K562 (cell line): ENCODE data around the gene C1orf167. TPM values are rescaled to one million over a fixed set of nuclear protein-coding genes. Genes with fewer than 3 reads are reported as not detected.

Experiments
- BACH1 ChIP-seq: fragments of 200-800 bp; sonication (Bioruptor generic); IDR thresholded peaks from 2 replicates; pipeline ENCODE4 v1.6.1; 2016; ENCODE audit warnings: missing genetic modification characterization, missing compliant biosample characterization
- EGR1 ChIP-seq: fragments of 450-650 bp; conservative IDR thresholded peaks from 2 replicates; pipeline ENCODE4 v1.6.1; 2017; ENCODE audit warnings: mild to moderate bottlenecking
- ESRRB ChIP-seq: fragments of 250-450 bp; sonication (Bioruptor Pico); IDR thresholded peaks from 2 replicates; pipeline ENCODE4 v1.5.0; 2020; ENCODE audit warnings: mild to moderate bottlenecking, moderate library complexity, borderline replicate concordance
- GATAD2A ChIP-seq: fragments of 450-650 bp; IDR thresholded peaks from 2 replicates; pipeline ENCODE4 v1.6.1; 2017
- HIVEP1 ChIP-seq: fragments of 250-450 bp; sonication (Bioruptor Pico); IDR thresholded peaks from 2 replicates; pipeline ENCODE4 v1.4.0; 2020; ENCODE audit warnings: mild to moderate bottlenecking
- HNRNPLL ChIP-seq: fragments of 200-400 bp; formaldehyde crosslinking; IDR thresholded peaks from 2 replicates; pipeline ENCODE4 v1.6.1; 2017; ENCODE audit warnings: low read length, low read depth, mild to moderate bottlenecking; ENCODE audit not compliant: poor library complexity, severe bottlenecking
- NR2C1 ChIP-seq, 2 experiments: fragments of 450-650 bp; IDR thresholded peaks; 2 replicates each; pipeline ENCODE4 v1.6.1; 2017; ENCODE audit warnings: mild to moderate bottlenecking in 2 of 2, antibody characterized with exemption in 1 of 2, inconsistent platforms in 1 of 2, missing compliant biosample characterization in 1 of 2, missing genetic modification characterization in 1 of 2
- NR4A1 ChIP-seq, 2 experiments: fragments of 250-450 bp in 1 of 2; fragments of 450-650 bp in 1 of 2; sonication (Bioruptor Pico) in 1 of 2; IDR thresholded peaks; 2 replicates each; pipeline versions ENCODE4 v1.4.0 to v1.6.1; 2016 to 2020; ENCODE audit warnings: mild to moderate bottlenecking in 2 of 2, missing compliant biosample characterization in 1 of 2, missing genetic modification characterization in 1 of 2, moderate library complexity in 1 of 2
- SRSF9 ChIP-seq: fragments of 200-400 bp; formaldehyde crosslinking; IDR thresholded peaks from 2 replicates; pipeline ENCODE4 v1.6.1; 2017; ENCODE audit warnings: low read depth, low read length, borderline replicate concordance
- ZBTB2 ChIP-seq: fragments of 450-650 bp; IDR thresholded peaks from 2 replicates; pipeline ENCODE4 v1.6.1; 2016; ENCODE audit warnings: antibody characterized with exemption
- ZNF395 ChIP-seq: fragments of 200-800 bp; sonication (Bioruptor generic); IDR thresholded peaks from 2 replicates; pipeline ENCODE4 v1.6.1; 2017; ENCODE audit warnings: missing genetic modification characterization, missing compliant biosample characterization
- ZNF75A ChIP-seq: fragments of 450-650 bp; formaldehyde crosslinking; IDR thresholded peaks from 2 replicates; pipeline ENCODE4 v1.4.0; 2020; ENCODE audit warnings: mild to moderate bottlenecking
- polyA plus RNA-seq, 8 experiments: library from polyadenylated mRNA; depleted of rRNA in 4 of 8; stranded (reverse) in 5 of 8; unstranded in 3 of 8; fragments of >200 nt; fragmentation: Nextera tagmentation in 2 of 8; fragmentation: Illumina TruSeq in 1 of 8; extraction: Ambion mirVana in 2 of 8; extraction: Trizol in 1 of 8; gene quantifications; 2 replicates each; pipeline versions ENCODE4 v1.2.1 to v1.2.3, GENCODE V29; 2011 to 2014; ENCODE audit warnings: inconsistent platforms in 1 of 8, missing spikeins in 1 of 8
- total RNA-seq, 7 experiments: library from RNA; depleted of rRNA in 6 of 7; stranded (reverse); fragments of >200 nt in 6 of 7; fragmentation: Illumina TruSeq in 2 of 7; extraction: Trizol in 2 of 7; gene quantifications; 2 replicates each; pipeline versions ENCODE4 v1.2.1 to v1.2.3, GENCODE V29; 2011 to 2021; ENCODE audit warnings: low replicate concordance in 1 of 7
- TF ChIP-seq, protein P1 (sequence below): fragments of 250-450 bp; sonication (Bioruptor Pico); IDR thresholded peaks from 2 replicates; pipeline ENCODE4 v1.4.0; 2020; ENCODE audit warnings: mild to moderate bottlenecking, moderate library complexity
- TF ChIP-seq, protein P2 (sequence below): fragments of 250-450 bp; sonication (Bioruptor Pico); IDR thresholded peaks from 2 replicates; pipeline ENCODE4 v1.4.0; 2020
- TF ChIP-seq, protein P3 (sequence below): fragments of 200-400 bp; formaldehyde crosslinking; IDR thresholded peaks from 2 replicates; pipeline ENCODE4 v1.6.1; 2017; ENCODE audit warnings: mild to moderate bottlenecking, low read depth, low read length, moderate library complexity

The C1orf167 gene
- total and polyA plus RNA-seq, 9 of the 15 experiments (the other 6 are each of a cell fraction or from before 2014, with no cell fraction given): 0.22 to 0.86 (median 0.31) TPM; not detected in 2

DNA sequence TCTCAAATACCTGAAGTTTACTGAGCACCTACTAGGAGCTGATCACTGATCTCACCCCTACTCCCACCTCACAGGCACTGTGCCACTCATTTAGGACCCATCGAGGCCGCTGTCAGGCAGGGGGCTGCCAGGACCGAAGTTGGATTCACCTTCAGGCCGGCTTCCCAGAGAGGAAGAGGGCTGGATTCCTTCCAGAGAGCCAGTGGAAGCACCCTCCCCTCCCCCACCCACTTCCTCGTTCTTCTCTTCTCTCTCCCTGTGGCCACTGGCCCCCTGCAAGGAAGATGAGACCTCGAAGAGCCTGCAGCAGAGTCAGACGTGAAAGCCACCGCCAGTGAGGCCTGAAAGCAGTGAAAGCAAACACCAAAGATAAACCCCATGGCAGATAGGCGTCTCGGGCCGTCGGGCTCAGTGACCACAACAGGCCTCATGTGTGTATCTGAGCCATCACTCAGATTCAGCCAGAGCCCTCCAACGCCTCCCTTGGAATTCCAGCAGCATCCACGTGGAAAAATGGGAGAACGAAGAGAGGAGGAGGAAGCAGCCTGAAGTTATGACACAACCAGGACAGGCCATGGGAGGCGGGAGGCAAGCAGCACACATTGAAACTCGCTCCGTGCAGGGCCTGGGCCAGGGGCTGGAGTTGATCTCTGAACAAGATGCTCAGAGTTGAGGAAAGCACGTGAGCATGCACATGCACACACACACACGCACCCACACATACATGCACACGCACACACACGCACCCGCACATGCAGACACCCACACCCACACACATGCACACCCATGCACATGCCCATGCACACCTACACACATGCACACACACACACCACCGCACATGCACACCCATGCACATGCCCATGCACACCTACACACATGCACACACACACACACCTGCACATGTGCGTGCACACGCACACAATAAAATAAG lies 32.2 kb upstream of the C1orf167 start (continued):
- TF ChIP-seq, protein P1, sequence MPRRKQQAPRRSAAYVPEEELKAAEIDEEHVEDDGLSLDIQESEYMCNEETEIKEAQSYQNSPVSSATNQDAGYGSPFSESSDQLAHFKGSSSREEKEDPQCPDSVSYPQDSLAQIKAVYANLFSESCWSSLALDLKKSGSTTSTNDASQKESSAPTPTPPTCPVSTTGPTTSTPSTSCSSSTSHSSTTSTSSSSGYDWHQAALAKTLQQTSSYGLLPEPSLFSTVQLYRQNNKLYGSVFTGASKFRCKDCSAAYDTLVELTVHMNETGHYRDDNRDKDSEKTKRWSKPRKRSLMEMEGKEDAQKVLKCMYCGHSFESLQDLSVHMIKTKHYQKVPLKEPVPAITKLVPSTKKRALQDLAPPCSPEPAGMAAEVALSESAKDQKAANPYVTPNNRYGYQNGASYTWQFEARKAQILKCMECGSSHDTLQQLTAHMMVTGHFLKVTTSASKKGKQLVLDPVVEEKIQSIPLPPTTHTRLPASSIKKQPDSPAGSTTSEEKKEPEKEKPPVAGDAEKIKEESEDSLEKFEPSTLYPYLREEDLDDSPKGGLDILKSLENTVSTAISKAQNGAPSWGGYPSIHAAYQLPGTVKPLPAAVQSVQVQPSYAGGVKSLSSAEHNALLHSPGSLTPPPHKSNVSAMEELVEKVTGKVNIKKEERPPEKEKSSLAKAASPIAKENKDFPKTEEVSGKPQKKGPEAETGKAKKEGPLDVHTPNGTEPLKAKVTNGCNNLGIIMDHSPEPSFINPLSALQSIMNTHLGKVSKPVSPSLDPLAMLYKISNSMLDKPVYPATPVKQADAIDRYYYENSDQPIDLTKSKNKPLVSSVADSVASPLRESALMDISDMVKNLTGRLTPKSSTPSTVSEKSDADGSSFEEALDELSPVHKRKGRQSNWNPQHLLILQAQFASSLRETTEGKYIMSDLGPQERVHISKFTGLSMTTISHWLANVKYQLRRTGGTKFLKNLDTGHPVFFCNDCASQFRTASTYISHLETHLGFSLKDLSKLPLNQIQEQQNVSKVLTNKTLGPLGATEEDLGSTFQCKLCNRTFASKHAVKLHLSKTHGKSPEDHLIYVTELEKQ (CRISPR knock-in tag): no peak
- TF ChIP-seq NR4A1 (CRISPR knock-in tag; IDR thresholded peaks at IDR 0.05): peak; percentile 47; the same call in 1 of the 2 replicates
- 0 out of 2 replicates have a peak, but pooled peaks have one; percentile 21 for TF ChIP-seq NR4A1 (tag; IDR thresholded peaks at IDR 0.05)
- TF ChIP-seq GATAD2A: no peak
- peak; percentile 53 for TF ChIP-seq ZNF395 (CRISPR knock-in tag)
- no peak for TF ChIP-seq HNRNPLL
- TF ChIP-seq, protein P2, sequence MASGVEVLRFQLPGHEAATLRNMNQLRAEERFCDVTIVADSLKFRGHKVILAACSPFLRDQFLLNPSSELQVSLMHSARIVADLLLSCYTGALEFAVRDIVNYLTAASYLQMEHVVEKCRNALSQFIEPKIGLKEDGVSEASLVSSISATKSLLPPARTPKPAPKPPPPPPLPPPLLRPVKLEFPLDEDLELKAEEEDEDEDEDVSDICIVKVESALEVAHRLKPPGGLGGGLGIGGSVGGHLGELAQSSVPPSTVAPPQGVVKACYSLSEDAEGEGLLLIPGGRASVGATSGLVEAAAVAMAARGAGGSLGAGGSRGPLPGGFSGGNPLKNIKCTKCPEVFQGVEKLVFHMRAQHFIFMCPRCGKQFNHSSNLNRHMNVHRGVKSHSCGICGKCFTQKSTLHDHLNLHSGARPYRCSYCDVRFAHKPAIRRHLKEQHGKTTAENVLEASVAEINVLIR (CRISPR knock-in tag): no peak
- TF ChIP-seq, protein P3, sequence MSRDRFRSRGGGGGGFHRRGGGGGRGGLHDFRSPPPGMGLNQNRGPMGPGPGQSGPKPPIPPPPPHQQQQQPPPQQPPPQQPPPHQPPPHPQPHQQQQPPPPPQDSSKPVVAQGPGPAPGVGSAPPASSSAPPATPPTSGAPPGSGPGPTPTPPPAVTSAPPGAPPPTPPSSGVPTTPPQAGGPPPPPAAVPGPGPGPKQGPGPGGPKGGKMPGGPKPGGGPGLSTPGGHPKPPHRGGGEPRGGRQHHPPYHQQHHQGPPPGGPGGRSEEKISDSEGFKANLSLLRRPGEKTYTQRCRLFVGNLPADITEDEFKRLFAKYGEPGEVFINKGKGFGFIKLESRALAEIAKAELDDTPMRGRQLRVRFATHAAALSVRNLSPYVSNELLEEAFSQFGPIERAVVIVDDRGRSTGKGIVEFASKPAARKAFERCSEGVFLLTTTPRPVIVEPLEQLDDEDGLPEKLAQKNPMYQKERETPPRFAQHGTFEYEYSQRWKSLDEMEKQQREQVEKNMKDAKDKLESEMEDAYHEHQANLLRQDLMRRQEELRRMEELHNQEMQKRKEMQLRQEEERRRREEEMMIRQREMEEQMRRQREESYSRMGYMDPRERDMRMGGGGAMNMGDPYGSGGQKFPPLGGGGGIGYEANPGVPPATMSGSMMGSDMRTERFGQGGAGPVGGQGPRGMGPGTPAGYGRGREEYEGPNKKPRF: no peak
- no peak for TF ChIP-seq BACH1 (tag)
- TF ChIP-seq ESRRB (CRISPR knock-in tag): no peak
- no peak for TF ChIP-seq NR2C1 (IDR thresholded peaks at IDR 0.05)
- no peak for TF ChIP-seq NR2C1 (tag; IDR thresholded peaks at IDR 0.05)
- peak; percentile 35; the same call in 1 of the 2 replicates for TF ChIP-seq EGR1
- no peak for TF ChIP-seq SRSF9
- 0 out of 2 replicates have a peak, but pooled peaks have one; percentile 37 for TF ChIP-seq ZBTB2
- no peak for TF ChIP-seq HIVEP1 (CRISPR knock-in tag)
- no peak for TF ChIP-seq ZNF75A (CRISPR knock-in tag)
